Activated CD8-positive, alpha-beta memory T cell treated with anti-CD3 and anti-CD28 coated beads, Interleukin-2, amount 50 U/mL, for 24 hours (primary cell): ENCODE results near the gene SLC16A3.
"Not testable (repeated sequence)": the region's sequence is repeated elsewhere in the genome, so short reads cannot be mapped to it uniquely, and the experiment has no call there.

ENCODE experiments used
- DNase-seq: peaks from one replicate; pipeline ENCODE4 v3.0.0-alpha.2; 2020; ENCODE audit errors: extremely low read depth

Gene SLC16A3

DNA sequence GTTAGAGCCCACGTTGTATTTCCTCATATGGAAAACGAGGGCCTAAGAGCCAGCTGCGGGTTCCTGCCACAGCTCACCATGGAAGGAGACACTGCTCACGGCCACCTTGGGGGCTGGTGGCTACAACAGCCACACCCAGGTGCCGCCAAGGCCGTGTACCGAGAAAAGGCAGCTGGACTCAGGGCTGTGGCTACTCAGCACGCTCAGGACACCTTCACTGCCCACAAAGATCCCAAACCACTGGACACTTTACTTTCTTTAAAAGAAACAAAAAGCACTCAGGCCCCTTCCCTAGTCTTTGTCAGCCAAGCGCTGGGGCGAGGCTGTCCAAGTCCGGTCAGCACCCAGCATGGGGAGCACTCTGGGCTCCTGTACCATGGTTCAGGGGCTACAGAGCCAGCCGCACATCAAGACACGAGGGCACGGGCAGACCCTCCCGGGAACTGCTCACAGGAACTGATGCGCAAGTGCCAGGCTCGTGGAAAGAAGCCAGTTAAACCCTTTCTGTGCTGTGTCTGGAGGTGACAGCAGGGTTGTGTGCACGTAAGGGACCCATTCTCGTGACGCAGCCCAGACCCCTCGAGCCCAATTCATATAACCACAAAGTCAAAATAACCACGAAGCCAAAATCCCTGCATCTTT is 18.5 kb downstream of the SLC16A3 start:
- no peak for DNase-seq

DNA sequence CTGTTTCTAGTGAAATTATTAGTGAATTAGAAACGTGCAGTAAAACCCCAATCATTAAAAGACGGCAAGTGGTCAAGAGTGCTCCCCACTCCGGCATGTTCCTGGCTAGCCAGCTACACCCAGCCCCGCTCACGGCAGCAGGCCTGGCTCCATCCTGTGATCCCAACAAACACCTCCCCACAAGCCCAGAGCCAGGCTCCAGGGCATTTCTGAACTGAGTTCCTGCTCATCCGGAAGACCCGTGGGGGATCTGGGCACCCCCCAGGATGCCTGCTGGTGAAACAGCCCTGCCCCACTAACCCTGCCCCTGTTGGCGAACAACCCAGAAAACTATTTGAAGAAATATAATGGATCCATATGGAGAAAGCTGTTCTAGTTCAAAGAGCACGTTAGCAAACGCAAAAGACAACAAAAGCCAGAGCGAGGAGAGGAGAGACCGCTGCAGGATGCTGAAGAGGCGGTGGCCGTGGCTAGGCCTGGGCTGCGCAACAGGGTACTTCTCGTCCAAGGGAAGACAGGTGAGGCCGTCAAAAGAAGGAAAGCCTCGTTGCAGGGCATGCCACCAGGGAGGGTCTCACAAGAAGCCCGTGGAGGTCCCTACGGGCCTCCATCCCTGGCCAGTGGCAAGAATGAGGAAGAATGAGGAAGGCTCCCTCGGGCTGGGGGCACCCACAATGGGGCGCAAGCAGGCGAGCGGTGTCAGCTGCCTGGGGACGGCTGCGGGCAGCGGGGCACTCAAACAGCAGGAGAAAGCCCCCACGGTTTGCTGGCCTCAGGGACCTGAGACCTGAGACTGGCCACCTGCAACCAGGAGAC is 19.2 kb downstream of the SLC16A3 start:
- DNase-seq: no peak

DNA sequence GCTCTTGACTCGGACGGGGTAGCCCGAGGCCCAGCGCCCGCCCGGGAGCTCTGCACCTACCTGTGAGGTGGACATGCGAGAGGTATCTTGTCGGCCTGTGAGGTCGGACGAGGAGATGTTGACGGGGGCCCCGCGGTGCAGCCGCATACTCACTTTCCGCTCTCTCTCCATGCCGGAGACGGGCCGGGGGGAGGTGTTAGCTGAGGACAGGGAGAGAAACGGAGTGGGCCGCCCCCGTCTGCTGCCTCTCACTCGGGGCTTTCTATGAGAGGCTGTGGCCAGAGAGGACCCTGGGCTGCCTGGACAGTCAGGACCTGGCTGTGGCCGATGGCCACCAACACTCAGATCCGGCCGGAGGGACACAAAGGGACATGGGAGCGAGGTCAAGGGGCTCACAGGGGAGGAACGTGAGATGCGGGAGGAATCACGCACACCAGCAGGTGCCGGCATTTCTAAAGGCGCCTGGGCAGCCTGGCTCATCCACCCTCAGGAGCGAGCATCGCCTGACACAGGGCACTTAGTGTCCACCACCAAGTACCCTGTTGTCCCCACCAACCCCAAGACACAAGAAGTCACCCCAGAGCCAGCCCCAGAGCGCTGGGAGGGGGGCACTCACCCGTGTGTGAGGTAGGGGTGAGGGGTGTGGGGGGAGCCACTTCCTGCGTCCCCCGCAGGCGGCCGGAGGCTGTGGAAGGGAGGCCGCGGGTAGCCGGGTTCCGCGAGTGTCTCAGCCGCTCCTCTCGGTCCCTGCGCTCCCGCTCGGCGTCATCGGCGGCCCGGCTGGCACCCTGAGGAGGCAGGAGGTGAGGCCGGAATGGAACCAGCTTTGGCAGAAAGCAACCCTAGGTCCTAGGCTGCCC is 20.2 kb downstream of the SLC16A3 start:
- DNase-seq: no peak

DNA sequence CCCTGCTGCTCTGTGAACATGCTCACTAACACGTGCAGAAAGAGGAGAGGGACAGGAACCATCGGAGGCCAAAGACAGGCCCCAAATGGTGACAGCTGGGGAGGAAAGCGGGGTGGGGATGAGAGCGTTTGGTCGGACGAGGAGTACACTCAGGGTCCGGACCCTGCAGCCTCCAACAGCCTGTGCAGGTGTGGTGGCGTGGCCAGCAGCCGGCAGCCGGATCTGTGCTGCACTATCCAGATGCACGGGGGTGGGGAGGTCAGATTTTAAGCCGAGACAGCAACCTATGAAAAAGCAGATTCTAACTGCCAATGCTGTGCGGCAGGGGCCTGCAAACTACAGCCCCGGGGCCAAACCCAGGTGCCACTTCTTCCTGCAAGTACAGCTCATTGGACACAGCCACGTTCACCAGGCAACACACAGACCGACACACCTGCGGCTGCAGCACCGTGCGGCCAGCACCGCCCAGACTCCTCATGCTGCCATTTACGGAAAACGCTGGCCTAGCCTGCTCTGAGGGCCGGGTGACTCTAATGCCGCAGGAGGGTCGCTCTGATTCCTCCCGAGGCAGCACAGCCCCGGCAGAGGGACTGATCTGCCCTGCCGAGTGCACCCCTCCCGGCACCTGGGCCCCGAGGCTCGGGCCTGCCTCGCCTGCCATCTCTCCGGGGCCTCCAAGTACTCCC is 21.2 kb downstream of the SLC16A3 start:
- no peak for DNase-seq

DNA sequence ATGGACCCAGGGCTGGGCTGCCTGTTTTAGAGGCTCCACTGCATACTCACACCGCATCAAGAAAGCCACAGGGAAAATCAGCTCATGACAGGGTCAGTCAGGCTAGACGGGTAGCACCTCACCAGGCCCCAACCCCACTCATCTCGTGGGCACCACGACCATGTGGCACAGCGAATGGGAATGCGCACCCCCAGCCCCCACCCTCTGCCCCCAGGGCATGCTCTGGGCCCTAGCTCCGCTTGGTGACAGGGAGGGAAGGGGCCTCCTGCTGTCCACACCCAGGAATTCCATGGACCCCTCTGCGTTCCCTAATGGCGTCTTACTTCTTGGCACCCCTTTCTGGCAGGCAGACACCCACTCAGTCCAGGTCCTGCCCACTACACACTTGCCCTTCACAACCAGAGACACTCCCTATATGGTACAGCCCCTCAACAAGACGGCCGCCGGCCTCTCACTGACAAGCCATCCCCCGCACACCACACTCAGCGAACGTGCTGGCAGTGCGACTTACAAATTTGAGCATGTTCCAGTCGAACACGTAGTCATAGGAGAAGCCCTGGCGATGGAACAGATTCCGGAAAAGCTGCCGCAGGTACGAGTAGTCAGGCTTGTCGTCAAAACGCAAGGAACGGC is 22.1 kb downstream of the SLC16A3 start:
- DNase-seq: no peak

DNA sequence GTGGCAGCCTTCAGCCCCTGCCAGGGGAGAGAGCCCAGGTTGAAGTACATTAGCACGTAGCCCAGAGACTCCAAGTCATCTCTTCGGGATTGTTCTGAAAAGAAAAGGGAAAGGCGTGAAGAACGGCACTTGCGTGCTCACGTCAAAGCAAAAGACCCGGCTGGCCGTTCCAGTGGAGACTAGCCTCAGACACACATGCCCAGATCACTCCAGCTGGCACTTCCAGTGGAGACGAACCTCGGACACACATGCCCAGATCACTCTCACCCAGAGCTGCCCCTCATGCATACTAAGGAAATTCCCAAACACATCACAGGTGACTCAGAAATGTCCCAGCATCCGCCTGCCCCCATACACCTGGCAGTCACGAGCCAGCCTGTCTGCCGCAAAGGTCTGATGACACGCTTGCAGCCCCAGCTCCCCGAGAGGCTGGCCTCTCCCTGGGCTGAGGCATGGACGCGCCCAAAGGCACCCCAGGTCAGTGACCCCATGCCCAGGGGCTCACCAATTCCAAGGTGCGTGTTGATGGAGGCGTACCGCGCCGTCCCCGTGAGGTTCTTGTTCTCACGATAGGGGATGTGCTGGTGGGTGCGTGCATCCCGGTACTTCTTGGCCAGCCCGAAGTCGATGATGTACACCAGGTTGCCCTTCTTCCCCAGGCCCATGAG is 23.8 kb downstream of the SLC16A3 start:
- no peak for DNase-seq

DNA sequence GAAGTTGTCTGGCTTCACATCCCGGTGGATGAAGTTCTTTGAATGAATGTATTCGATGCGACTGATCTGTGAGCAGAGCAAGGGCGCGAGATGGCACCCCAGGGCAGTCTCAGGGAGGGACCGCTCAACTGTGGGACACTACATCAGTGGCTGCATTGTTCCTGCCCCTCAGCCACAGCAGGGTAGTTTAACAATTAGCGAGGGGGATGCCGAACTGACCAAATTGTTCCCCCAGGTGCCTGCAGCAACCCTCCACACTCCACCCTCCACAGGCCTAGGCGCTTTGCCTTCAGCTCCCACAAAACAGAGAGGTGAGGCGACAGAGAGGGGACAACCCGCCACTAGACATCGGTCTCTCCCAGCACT is 24.3 kb downstream of the SLC16A3 start:
- DNase-seq: no peak

DNA sequence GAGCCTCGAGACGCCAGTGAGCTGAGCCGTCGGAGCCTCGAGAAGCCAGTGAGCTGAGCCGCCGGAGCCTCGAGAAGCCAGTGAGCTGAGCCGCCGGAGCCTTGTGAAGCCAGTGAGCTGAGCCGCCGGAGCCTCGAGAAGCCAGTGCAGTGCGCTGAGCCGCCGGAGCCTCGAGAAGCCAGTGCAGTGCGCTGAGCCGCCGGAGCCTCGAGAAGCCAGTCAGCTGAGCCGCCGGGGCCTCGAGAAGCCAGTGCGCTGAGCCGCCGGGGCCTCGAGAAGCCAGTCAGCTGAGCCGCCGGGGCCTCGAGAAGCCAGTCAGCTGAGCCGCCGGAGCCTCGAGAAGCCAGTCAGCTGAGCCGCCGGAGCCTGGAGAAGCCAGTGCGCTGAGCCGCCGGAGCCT is 25.3 kb downstream of the SLC16A3 start:
- DNase-seq: not testable (repeated sequence)

DNA sequence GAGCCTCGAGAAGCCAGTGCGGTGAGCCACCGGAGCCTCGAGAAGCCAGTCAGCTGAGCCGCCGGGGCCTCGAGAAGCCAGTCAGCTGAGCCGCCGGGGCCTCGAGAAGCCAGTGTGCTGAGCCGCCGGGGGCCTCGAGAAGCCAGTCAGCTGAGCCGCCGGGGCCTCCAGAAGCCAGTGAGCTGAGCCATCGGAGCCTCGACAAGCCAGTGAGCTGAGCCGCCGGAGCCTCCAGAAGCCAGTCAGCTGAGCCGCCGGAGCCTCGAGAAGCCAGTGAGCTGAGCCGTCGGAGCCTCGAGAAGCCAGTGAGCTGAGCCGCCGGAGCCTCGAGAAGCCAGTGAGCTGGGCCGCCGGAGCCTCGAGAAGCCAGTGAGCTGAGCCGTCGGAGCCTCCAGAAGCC is 25.9 kb downstream of the SLC16A3 start:
- DNase-seq: not testable (repeated sequence)

DNA sequence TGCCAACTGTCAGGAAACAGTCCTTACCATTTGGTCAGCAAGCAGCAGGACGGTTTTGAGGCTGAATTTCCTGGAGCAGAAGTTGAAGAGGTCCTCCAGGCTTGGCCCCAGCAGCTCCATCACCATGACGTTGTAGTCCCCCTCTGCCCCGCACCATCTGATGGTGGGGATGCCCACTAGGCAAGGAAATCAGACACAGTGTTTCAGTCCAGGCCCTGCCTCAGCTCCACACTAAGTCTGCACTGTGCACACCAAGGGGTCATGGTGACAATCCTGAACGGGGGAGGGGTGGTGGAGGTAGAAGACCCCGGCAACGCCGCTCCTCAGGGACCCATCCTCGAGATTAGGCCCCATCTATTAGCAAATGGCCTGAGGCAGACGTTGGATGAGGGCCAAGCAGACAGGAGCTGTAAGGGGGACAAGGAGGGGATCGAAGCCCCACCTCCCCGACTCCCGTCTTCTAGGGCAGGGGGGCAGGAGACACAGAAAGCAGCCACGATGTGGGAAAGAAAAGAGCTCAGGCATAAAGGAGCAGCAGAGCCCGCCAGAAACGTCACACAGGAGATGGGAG is 26.6 kb downstream of the SLC16A3 start:
- DNase-seq: no peak

DNA sequence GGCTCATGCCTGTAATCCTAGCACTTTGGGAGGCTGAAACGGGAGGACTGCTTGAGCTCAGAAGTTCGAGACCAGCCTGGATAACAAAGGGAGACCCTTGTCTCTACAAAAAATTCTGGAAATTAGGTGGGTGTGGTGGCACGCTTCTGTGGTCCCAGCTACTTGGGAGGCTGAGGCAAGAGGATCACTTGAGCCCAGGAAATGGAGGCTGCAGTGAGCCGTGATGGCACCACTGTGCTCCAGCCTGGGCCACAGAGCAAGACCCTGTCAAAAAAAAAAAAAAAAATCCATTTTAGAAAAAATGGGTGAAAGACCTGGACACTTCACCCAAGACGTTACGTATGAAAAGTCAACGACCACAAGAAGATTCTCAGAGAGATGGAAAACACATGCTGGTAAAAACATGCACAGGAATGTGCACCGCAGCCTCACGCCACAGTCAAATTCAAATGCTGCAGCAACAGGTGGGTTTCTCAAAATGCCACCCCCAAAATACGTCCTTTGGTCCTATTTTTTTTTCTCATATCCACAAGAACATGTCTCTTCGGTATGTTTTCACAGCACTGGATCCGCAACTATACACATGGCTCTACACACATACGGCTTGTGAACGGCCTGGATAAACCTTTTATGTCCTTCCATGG is 27.5 kb downstream of the SLC16A3 start:
- no peak for DNase-seq

DNA sequence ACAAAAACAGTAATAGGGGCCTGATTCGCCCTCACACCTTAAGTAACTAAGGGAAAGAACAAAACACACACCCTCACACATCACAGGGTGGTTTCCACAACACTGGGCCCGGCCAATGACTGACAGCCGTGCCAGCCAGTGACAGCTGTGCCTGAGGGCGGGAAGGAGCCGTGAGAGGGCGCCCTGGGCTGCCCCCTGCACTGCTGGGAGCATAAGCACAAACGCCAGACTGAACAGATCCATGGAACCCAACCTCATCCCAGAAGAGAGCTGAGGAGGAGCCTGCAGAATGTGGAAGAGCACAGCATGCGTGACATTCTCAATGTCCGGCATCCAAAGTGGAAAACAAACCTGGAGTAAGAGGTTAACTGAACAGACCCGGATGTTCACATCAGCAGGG is 28.6 kb downstream of the SLC16A3 start:
- DNase-seq: peak; percentile 45

DNA sequence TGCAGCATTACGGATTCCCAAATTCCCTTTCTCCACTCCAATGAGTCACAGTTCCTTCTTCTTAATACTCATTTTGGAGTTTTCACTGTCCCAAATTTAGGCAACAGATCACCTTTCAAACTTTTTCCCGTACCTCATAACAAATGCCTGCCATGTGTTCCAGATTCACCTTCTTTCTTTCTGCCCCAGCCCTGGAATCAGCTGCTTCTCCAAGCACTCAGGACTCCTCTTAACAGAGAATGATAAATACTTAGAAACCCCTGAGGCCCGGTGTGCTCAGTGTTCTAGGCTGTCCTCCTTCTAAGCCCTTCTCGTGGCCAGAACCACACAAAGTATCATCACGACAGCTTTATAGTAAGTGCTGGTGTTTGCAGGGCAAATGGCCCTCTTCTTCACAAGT is 29.7 kb downstream of the SLC16A3 start:
- no peak for DNase-seq

DNA sequence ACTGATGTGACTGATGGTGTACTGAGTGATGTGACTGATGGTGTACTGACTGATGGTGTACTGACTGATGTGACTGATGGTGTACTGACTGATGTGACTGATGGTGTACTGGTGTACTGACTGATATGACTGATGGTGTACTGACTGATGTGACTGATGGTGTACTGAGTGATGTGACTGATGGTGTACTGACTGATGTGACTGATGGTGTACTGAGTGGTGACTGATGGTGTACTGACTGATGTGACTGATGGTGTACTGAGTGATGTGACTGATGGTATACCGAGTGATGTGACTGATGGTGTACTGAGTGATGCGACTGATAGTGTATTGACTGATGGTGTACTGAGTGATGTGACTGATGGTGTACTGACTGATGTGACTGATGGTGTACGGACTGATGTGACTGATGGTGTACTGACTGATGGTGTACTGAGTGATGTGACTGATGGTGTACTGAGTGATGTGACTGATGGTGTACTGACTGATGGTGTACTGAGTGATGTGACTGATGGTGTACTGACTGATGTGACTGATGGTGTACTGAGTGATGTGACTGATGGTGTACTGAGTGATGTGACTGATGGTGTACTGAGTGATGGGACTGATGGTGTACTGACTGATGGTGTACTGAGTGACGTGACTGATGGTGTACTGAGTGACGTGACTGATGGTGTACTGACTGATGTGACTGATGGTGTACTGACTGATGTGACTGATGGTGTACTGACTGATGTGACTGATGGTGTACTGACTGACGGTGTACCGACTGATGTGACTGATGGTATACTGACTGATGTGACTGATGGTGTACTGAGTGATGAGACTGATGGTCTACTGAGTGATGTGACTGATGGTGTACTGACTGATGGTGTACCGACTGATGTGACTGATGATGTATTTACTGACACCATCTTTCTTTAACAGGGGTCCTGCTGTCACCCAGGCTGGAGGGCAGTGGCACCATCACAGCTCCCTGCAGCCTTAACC is 31.4 kb downstream of the SLC16A3 start:
- not testable (repeated sequence) for DNase-seq

DNA sequence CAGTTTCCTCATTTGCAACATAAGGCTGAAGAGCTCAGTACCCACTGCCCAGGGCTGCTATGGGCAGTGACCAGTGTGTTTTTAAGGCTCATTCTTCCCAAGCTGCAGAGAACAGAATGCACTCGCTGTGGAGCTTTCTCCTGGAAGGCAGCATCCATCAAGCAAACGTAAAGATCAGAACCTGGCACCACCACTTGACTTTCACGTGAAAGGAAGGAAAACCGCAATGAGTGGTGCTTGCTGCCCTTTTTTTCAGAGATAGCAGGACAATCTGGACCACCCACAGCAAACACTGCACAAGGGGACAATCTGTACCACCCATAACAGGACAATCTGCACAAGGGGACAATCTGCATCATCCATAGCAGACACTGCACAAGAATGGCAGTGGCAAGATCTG is 33.5 kb downstream of the SLC16A3 start:
- DNase-seq: no peak

DNA sequence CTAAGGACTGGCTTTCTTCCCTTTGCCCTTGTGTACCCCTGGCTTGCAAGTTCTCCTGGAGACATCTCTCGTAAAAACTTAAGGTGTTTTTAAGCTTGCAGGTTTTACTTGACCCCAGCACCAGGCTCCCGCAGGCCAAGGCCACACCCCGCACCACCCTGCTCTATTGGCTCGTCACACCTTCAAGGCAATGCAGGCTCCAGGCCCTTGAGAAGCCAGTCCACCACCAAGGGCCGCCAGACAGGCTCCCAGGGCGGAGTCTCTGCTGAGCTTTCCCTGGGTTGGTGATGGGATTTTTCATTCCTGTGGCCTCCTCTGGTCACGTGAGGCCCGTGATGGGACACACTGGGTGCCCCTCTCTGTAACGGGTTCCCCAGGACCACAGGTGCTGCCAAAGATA is 34.8 kb downstream of the SLC16A3 start:
- no peak for DNase-seq

DNA sequence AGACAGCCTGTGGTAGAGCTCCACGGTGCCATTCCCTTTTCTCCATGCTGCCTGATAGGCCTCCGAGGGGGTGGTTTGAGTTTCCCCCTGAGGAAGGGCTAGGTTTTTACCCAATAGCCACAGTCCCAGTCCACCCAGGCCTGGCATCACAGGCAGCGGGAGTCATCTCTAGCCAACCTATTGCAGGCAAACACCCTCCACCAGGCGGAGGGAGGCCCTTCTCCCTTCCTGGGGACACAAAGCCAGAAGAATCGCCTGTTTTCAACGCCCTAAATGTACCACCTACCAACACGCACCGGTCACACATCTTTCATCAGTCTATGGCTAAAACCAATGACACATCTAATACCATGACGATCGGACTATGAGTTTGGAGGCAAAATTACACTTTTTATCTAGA is 37.3 kb downstream of the SLC16A3 start:
- no peak for DNase-seq

DNA sequence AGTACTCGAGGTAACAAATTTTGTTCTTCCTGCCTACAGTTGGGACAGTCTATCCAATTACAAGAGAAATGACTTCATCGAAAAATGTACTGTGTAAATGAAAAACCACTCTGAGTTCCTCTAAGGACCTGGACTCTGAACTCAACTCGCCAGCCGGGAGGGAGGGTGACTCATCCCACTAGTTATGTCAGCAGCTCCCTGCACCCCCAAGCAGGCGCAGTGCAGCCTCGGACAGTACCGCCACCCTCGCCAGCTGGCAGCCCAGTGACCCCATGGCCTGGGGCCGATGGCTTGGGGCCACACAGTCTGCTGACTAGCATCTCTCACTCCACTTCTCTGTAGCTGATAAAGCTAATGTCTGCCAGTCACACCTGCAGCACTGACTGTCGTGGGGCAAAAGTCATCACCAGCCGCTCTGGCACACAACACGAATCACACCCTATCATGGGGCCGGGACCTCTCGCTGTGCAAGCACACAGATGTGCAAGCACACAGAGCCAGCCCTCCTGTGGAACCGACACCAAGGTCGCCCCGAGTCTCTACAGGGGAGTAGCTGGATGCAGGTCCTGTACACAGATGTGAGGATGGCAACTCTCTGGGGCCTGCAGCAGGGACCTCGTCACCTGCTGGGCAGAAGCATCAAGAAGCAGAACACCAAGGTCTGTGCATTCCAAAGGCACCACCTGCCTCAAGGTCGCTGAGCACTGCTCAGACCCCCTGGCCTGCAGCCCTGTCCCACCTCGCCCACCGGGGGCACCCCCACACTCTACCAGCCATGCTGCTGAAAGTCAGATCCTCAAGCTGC is 38.9 kb downstream of the SLC16A3 start:
- no peak for DNase-seq
